ENCODE measurements around the gene SRPX.

- TF ChIP-seq CTCF (IDR thresholded peaks at IDR 0.05) (no peak), EZH2 (IDR thresholded peaks at IDR 0.05) (no peak)
These were observed 42.3 kb upstream of the SRPX start for GRCh38 chrX:38262715-38263620.
